Parathyroid adenoma (tissue), 2 donors: ENCODE results near the gene ZNF570.
A peak's percentile ranks its signal among the peaks of the same experiment; 100 is the strongest.

ENCODE experiments used
- H2AFZ ChIP-seq: fragments of 300-600 bp; sonication (generic); one replicate; pipeline ENCODE4 v1.7.0; 2017; ENCODE audit warnings: antibody characterized with exemption, mild to moderate bottlenecking
- H3K27ac ChIP-seq: fragments of 300-600 bp; sonication (generic); one replicate; pipeline ENCODE4 v1.7.0; 2017
- H3K27me3 ChIP-seq: fragments of 300-600 bp; sonication (generic); one replicate; pipeline ENCODE4 v1.7.0; 2017; ENCODE audit warnings: low read length; ENCODE audit not compliant: control insufficient read depth, insufficient read depth
- H3K36me3 ChIP-seq: fragments of 300-600 bp; sonication (generic); one replicate; pipeline ENCODE4 v1.7.0; 2017; ENCODE audit warnings: low read length; ENCODE audit not compliant: control insufficient read depth, insufficient read depth
- H3K4me1 ChIP-seq: fragments of 300-600 bp; sonication (generic); one replicate; pipeline ENCODE4 v1.7.0; 2017; ENCODE audit warnings: control low read depth
- H3K4me2 ChIP-seq: fragments of 300-600 bp; sonication (generic); one replicate; pipeline ENCODE4 v1.7.0; 2017; ENCODE audit warnings: low read length
- H3K4me3 ChIP-seq: fragments of 300-600 bp; sonication (generic); one replicate; pipeline ENCODE4 v1.7.0; 2017; ENCODE audit warnings: low read depth, low read length
- H3K79me2 ChIP-seq: fragments of 300-600 bp; sonication (generic); one replicate; pipeline ENCODE4 v1.7.0; 2017; ENCODE audit warnings: control low read depth
- H3K9ac ChIP-seq: fragments of 300-600 bp; sonication (generic); one replicate; pipeline ENCODE4 v1.7.0; 2017; ENCODE audit warnings: mild to moderate bottlenecking
- H3K9me3 ChIP-seq: fragments of 300-600 bp; sonication (generic); one replicate; pipeline ENCODE4 v1.7.0; 2017; ENCODE audit warnings: low read length; ENCODE audit not compliant: control insufficient read depth
- TF ChIP-seq, protein P1 (sequence below): fragments of 300-600 bp; sonication (generic); IDR thresholded peaks from one replicate; pipeline ENCODE4 v1.7.0; 2017; ENCODE audit warnings: antibody characterized with exemption, mild to moderate bottlenecking
- donor health status: primary hyperparathyroidism.

The ZNF570 gene

GRCh38 chr19:37467608-37468090 is 1.5 kb upstream of the ZNF570 start:
- Histone ChIP-seq H2AFZ (peak overlapping the region; percentile 97), H3K27me3 (no peaks in the 10 kb centered on the region), H3K4me1 (peaks cover 6% of the 10 kb centered on the region), H3K9me3 (no peaks in the 10 kb centered on the region), H3K4me3 (peak overlapping the region; percentile 78), H3K79me2 (peaks cover 12% of the 10 kb centered on the region), H3K27ac (peak overlapping the region; percentile 79), H3K9ac (no peak overlapping the region), H3K36me3 (no peaks in the 10 kb centered on the region), H3K4me2 (peak overlapping the region; percentile 64)
- TF ChIP-seq, protein P1, sequence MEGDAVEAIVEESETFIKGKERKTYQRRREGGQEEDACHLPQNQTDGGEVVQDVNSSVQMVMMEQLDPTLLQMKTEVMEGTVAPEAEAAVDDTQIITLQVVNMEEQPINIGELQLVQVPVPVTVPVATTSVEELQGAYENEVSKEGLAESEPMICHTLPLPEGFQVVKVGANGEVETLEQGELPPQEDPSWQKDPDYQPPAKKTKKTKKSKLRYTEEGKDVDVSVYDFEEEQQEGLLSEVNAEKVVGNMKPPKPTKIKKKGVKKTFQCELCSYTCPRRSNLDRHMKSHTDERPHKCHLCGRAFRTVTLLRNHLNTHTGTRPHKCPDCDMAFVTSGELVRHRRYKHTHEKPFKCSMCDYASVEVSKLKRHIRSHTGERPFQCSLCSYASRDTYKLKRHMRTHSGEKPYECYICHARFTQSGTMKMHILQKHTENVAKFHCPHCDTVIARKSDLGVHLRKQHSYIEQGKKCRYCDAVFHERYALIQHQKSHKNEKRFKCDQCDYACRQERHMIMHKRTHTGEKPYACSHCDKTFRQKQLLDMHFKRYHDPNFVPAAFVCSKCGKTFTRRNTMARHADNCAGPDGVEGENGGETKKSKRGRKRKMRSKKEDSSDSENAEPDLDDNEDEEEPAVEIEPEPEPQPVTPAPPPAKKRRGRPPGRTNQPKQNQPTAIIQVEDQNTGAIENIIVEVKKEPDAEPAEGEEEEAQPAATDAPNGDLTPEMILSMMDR: no peak

- H3K4me3 ChIP-seq: peak overlapping the region; percentile 78
- H3K4me1 ChIP-seq: peaks cover 6% of the 10 kb centered on the region
- peaks cover 10% of the 10 kb centered on the region for H3K79me2 ChIP-seq
- peak overlapping the region; percentile 64 for H3K4me2 ChIP-seq
- no peak overlapping the region for H3K27ac ChIP-seq
- no peaks in the 10 kb centered on the region for H3K27me3 ChIP-seq
- no peak overlapping the region for H3K9ac ChIP-seq
- no peaks in the 10 kb centered on the region for H3K36me3 ChIP-seq
- H3K9me3 ChIP-seq: no peaks in the 10 kb centered on the region
- TF ChIP-seq, protein P1: no peak
- H2AFZ ChIP-seq: no peak overlapping the region
These were observed 1.1 kb downstream of the ZNF570 start for GRCh38 chr19:37470216-37470615.

DNA sequence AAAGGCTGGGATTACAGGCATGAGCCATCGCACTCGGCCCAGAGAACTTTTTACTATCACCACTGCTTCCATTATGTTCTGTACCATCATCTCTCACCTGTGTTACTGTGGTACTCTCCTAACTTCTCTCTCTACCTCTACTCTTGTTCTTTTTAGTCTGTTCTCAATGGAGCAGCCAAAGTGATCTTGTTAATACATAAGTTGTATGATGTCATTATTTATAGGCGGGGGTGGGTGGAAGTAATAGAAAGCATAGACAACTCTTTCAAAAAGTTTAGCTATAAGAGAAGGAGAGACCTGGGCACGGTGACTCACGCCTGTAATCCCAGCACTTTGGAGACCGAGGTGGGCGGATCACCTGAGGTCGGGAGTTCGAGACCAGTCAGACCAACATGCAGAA is 3.0 kb downstream of the ZNF570 start:
- Histone ChIP-seq H3K4me2 (no peak overlapping the region), H3K79me2 (peaks cover 9% of the 10 kb centered on the region), H3K9me3 (no peaks in the 10 kb centered on the region), H3K9ac (no peak overlapping the region), H3K27ac (no peak overlapping the region), H3K4me1 (peaks cover 6% of the 10 kb centered on the region), H3K36me3 (no peaks in the 10 kb centered on the region), H3K4me3 (no peak overlapping the region), H2AFZ (no peak overlapping the region), H3K27me3 (no peaks in the 10 kb centered on the region)
- TF ChIP-seq, protein P1: no peak

GRCh38 chr19:37484406-37485168 is 15.4 kb downstream of the ZNF570 start:
- TF ChIP-seq, protein P1: no peak
- Histone ChIP-seq H3K4me3 (no peak overlapping the region), H3K9me3 (peaks cover 24% of the 10 kb centered on the region)

GRCh38 chr19:37492213-37492612 is 23.1 kb downstream of the ZNF570 start:
- TF ChIP-seq, protein P1: no peak
- H3K9ac ChIP-seq: no peak overlapping the region
- H3K9me3 ChIP-seq: peaks cover 4% of the 10 kb centered on the region
- no peaks in the 10 kb centered on the region for H3K4me1 ChIP-seq
- no peaks in the 10 kb centered on the region for H3K79me2 ChIP-seq
- H2AFZ ChIP-seq: no peak overlapping the region
- no peak overlapping the region for H3K4me3 ChIP-seq
- H3K27ac ChIP-seq: no peak overlapping the region
- H3K4me2 ChIP-seq: no peak overlapping the region
- no peaks in the 10 kb centered on the region for H3K36me3 ChIP-seq
- no peaks in the 10 kb centered on the region for H3K27me3 ChIP-seq

More at GRCh38 chr19:37484406-37485168, 15.4 kb downstream of the ZNF570 start:
- Histone ChIP-seq H3K36me3 (peaks cover 24% of the 10 kb centered on the region), H3K4me1 (no peaks in the 10 kb centered on the region), H3K27me3 (no peaks in the 10 kb centered on the region), H3K27ac (no peak overlapping the region), H3K9ac (no peak overlapping the region), H3K4me2 (no peak overlapping the region), H2AFZ (no peak overlapping the region), H3K79me2 (no peaks in the 10 kb centered on the region)
